Liver (tissue), 9 donors: ENCODE results near the gene AMHR2. TPM values are rescaled to one million over a fixed set of nuclear protein-coding genes. Genes with fewer than 3 reads are reported as not detected.
A peak's percentile ranks its signal among the peaks of the same experiment; 100 is the strongest.

Source experiments
- DNase-seq: peaks from one replicate; pipeline ENCODE4 v3.0.0-alpha.2; 2017; ENCODE audit warnings: low spot score
- H3K27ac ChIP-seq, 2 donors: one replicate each; pipeline ENCODE4 v1.7.0; 2013; ENCODE audit warnings: inconsistent platforms in 2 of 2, low read length in 2 of 2, control low read depth in 1 of 2, low read depth in 1 of 2, mild to moderate bottlenecking in 1 of 2
- H3K27me3 ChIP-seq, 4 donors: one replicate each; pipeline versions ENCODE4 v1.6.1 to v1.7.0; 2013; ENCODE audit warnings: low read length in 3 of 4, inconsistent platforms in 1 of 4, mild to moderate bottlenecking in 1 of 4, moderate library complexity in 1 of 4; ENCODE audit not compliant: control insufficient read depth in 4 of 4, insufficient read depth in 4 of 4
- H3K36me3 ChIP-seq, 4 donors: one replicate each; pipeline versions ENCODE4 v1.6.1 to v1.7.0; 2013; ENCODE audit warnings: low read length in 3 of 4, mild to moderate bottlenecking in 3 of 4, low read depth in 1 of 4, moderate library complexity in 1 of 4; ENCODE audit not compliant: control insufficient read depth in 4 of 4, insufficient read depth in 3 of 4
- H3K4me1 ChIP-seq, 4 donors: one replicate each; pipeline versions ENCODE4 v1.6.1 to v1.7.0; 2013; ENCODE audit warnings: low read length in 3 of 4, mild to moderate bottlenecking in 3 of 4, moderate library complexity in 1 of 4; ENCODE audit not compliant: control insufficient read depth in 4 of 4, insufficient read depth in 4 of 4
- H3K4me3 ChIP-seq, 3 donors: one replicate each; pipeline versions ENCODE4 v1.6.1 to v1.7.0; 2013; ENCODE audit warnings: low read length in 3 of 3, control low read depth in 1 of 3, low read depth in 1 of 3, mild to moderate bottlenecking in 1 of 3
- H3K9ac ChIP-seq, 2 donors: one replicate each; pipeline ENCODE4 v1.7.0; 2013; ENCODE audit warnings: low read length in 2 of 2, mild to moderate bottlenecking in 2 of 2, moderate library complexity in 2 of 2, control low read depth in 1 of 2, low read depth in 1 of 2
- H3K9me3 ChIP-seq, 4 donors: one replicate each; pipeline versions ENCODE4 v1.6.1 to v1.7.0; 2013; ENCODE audit warnings: low read length in 3 of 4; ENCODE audit not compliant: control insufficient read depth in 4 of 4
- ATF3 ChIP-seq: IDR thresholded peaks from 2 replicates; pipeline ENCODE4 v1.6.1; 2016; ENCODE audit warnings: antibody characterized with exemption
- CTCF ChIP-seq: fragments of 150-350 bp; IDR thresholded peaks from 2 replicates; pipeline ENCODE4 v1.5.1; 2017; ENCODE audit warnings: improper control_type of control experiment, low read depth, low read length; ENCODE audit not compliant: missing input control
- EGR1 ChIP-seq, 2 donors: IDR thresholded peaks; 2 replicates each; pipeline ENCODE4 v1.6.1; 2016 to 2018; ENCODE audit warnings: antibody characterized with exemption in 2 of 2, low read depth in 2 of 2
- FOXA1 ChIP-seq: IDR thresholded peaks from 2 replicates; pipeline ENCODE4 v1.6.1; 2016; ENCODE audit warnings: antibody characterized with exemption
- FOXA2 ChIP-seq: IDR thresholded peaks from 2 replicates; pipeline ENCODE4 v1.6.1; 2016; ENCODE audit warnings: antibody characterized with exemption
- GABPA ChIP-seq, 2 donors: IDR thresholded peaks in 1 of 2; conservative IDR thresholded peaks in 1 of 2; 2 replicates each; pipeline ENCODE4 v1.6.1; 2016; ENCODE audit warnings: antibody characterized with exemption in 2 of 2, mild to moderate bottlenecking in 1 of 2, moderate library complexity in 1 of 2
- HNF4A ChIP-seq, 2 donors: conservative IDR thresholded peaks; 2 replicates each; pipeline ENCODE4 v1.6.1; 2016; ENCODE audit warnings: antibody characterized with exemption in 2 of 2, mild to moderate bottlenecking in 2 of 2
- HNF4G ChIP-seq: IDR thresholded peaks from 2 replicates; pipeline ENCODE4 v1.6.1; 2016; ENCODE audit warnings: antibody characterized with exemption
- JUND ChIP-seq, 2 donors: IDR thresholded peaks; 2 replicates each; pipeline ENCODE4 v1.6.1; 2016; ENCODE audit warnings: antibody characterized with exemption in 2 of 2
- NR2F2 ChIP-seq: IDR thresholded peaks from 2 replicates; pipeline ENCODE4 v1.6.1; 2016; ENCODE audit warnings: antibody characterized with exemption
- RAD21 ChIP-seq, 2 donors: IDR thresholded peaks; 2 replicates each; pipeline ENCODE4 v1.6.1; 2016; ENCODE audit warnings: antibody characterized with exemption in 2 of 2, mild to moderate bottlenecking in 2 of 2
- REST ChIP-seq: IDR thresholded peaks from 2 replicates; pipeline ENCODE4 v1.6.1; 2016; ENCODE audit warnings: antibody characterized with exemption, mild to moderate bottlenecking
- RXRA ChIP-seq, 2 donors: IDR thresholded peaks; 2 replicates each; pipeline ENCODE4 v1.6.1; 2017 to 2018; ENCODE audit warnings: antibody characterized with exemption in 2 of 2, mild to moderate bottlenecking in 1 of 2
- SP1 ChIP-seq: IDR thresholded peaks from 2 replicates; pipeline ENCODE4 v1.6.1; 2018; ENCODE audit warnings: antibody characterized with exemption, mild to moderate bottlenecking
- TAF1 ChIP-seq: conservative IDR thresholded peaks from 2 replicates; pipeline ENCODE4 v1.6.1; 2016; ENCODE audit warnings: antibody characterized with exemption, mild to moderate bottlenecking
- YY1 ChIP-seq: IDR thresholded peaks from 2 replicates; pipeline ENCODE4 v1.6.1; 2016; ENCODE audit warnings: antibody characterized with exemption, mild to moderate bottlenecking
- WGBS: extraction: QIAGEN DNeasy Blood & Tissue Kit; methylation state at CpG from one replicate; pipeline ENCODE4 v1.1.7; 2013; 5-methylcytosine and 5-hydroxymethylcytosine counted together
- polyA plus RNA-seq, 2 donors: library from polyadenylated mRNA; stranded (reverse) in 1 of 2; unstranded in 1 of 2; fragments of 200-250 nt in 1 of 2; fragments of >200 nt in 1 of 2; fragmentation: Nextera tagmentation in 1 of 2; extraction: Ambion mirVana in 1 of 2; gene quantifications; one replicate each; pipeline versions ENCODE4 v1.2.1 to v1.2.3, GENCODE V29; 2013 to 2015
- total RNA-seq, 2 donors: library from RNA; depleted of rRNA; stranded (reverse); fragments of >200 nt; gene quantifications; one replicate each; pipeline ENCODE4 v1.2.3, GENCODE V29; 2014
- TF ChIP-seq, protein P1 (sequence below): IDR thresholded peaks from 2 replicates; pipeline ENCODE4 v1.6.1; 2016; ENCODE audit warnings: antibody characterized with exemption
- TF ChIP-seq, protein P2 (sequence below): IDR thresholded peaks from 2 replicates; pipeline ENCODE4 v1.6.1; 2016; ENCODE audit warnings: antibody characterized with exemption
- donor health status: healthy.
- donor health status: healthy.
- donor health status: healthy.
- donor health status: healthy.
- donor health status: healthy.

The AMHR2 gene
- total and polyA plus RNA-seq, 4 donors = 0.67 to 1.3 (median 0.92) TPM

DNA sequence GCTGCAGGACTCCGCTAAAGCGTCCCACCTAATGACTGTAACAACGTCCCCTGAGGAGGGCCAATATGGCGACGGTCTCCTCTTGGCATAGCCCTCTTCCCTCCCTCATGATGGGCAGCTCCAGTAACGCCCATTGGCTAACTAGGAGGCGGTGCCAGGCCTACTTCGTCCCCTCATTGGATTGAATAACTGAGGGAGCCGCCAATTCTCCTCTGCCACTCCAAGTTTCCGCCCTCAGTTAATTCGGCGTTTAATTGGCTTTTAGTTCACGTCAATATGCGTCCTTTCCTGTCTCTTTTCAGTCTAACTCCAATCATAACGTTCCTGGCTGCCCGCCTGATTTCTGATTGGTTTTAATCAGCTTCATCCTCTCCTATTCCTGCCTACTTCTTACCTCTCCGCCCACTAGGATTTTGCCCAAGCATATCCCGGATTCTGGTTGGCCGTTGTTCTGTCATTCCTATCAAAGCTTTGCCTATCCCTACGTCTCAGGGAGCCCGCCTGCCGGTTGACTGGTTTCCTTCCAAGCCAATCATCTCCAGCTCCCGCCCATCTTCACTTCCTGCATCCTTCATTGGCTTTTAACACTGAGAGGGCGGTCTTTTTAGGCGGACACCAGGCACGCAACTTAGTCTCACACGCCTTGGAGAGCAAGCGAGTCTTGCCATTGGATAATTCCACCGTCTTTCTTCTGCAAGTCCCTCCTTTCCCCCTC lies 44.1 kb upstream of the AMHR2 start:
- Histone ChIP-seq H3K27ac (peak overlapping the region; percentile 97), H3K4me1 (peaks cover 10 to 36% (median 32%) of the 10 kb centered on the region in 4 donors), H3K4me3 (peak overlapping the region; percentile 57 to 77 (median 69)), H3K36me3 (peaks cover 2 to 20% (median 14%) of the 10 kb centered on the region in 4 donors), H3K9ac (peak overlapping the region; percentile 62 to 90), H3K9me3 (no peaks in the 10 kb centered on the region), H3K27me3 (no peaks in the 10 kb centered on the region)
- TF ChIP-seq YY1 (peak; percentile 99), FOXA1 (no peak), SP1 (peak; percentile 100), JUND (IDR thresholded peaks at IDR 0.05) (peak; percentile 36 to 80), EGR1 (IDR thresholded peaks at IDR 0.05; ENCODE audit: low read depth in 2 of 2) (no peak), GABPA (IDR thresholded peaks at IDR 0.05 in 1 of 2, conservative IDR thresholded peaks at IDR 0.05 in 1 of 2) (peak; percentile 73 to 90), HNF4G (peak; percentile 16), REST (peak; percentile 91), FOXA2 (peak; percentile 16), ATF3 (no peak), HNF4A (conservative IDR thresholded peaks at IDR 0.05) (peak in 1 of 2 donors; percentile 4), RXRA (IDR thresholded peaks at IDR 0.05) (peak in 1 of 2 donors; percentile 55), TAF1 (no peak), NR2F2 (peak; percentile 75), RAD21 (IDR thresholded peaks at IDR 0.05) (peak in 1 of 2 donors; percentile 28), CTCF (no peak)
- TF ChIP-seq, protein P1, sequence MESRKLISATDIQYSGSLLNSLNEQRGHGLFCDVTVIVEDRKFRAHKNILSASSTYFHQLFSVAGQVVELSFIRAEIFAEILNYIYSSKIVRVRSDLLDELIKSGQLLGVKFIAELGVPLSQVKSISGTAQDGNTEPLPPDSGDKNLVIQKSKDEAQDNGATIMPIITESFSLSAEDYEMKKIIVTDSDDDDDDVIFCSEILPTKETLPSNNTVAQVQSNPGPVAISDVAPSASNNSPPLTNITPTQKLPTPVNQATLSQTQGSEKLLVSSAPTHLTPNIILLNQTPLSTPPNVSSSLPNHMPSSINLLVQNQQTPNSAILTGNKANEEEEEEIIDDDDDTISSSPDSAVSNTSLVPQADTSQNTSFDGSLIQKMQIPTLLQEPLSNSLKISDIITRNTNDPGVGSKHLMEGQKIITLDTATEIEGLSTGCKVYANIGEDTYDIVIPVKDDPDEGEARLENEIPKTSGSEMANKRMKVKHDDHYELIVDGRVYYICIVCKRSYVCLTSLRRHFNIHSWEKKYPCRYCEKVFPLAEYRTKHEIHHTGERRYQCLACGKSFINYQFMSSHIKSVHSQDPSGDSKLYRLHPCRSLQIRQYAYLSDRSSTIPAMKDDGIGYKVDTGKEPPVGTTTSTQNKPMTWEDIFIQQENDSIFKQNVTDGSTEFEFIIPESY = peak; percentile 75
- TF ChIP-seq, protein P2, sequence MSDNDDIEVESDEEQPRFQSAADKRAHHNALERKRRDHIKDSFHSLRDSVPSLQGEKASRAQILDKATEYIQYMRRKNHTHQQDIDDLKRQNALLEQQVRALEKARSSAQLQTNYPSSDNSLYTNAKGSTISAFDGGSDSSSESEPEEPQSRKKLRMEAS = peak; percentile 61
- peak; percentile 99 for DNase-seq
- 0% methylated on average over 29 of the region's 29 CpGs for WGBS
